Activated T-cell treated with anti-CD3 and anti-CD28 coated beads for 48 hours (primary cell): ENCODE measurements around the gene ABCC4.

Experiments used
- DNase-seq: peaks from one replicate; pipeline ENCODE4 v3.0.0-alpha.2; 2020; ENCODE audit warnings: low read depth

Gene ABCC4, protein sequence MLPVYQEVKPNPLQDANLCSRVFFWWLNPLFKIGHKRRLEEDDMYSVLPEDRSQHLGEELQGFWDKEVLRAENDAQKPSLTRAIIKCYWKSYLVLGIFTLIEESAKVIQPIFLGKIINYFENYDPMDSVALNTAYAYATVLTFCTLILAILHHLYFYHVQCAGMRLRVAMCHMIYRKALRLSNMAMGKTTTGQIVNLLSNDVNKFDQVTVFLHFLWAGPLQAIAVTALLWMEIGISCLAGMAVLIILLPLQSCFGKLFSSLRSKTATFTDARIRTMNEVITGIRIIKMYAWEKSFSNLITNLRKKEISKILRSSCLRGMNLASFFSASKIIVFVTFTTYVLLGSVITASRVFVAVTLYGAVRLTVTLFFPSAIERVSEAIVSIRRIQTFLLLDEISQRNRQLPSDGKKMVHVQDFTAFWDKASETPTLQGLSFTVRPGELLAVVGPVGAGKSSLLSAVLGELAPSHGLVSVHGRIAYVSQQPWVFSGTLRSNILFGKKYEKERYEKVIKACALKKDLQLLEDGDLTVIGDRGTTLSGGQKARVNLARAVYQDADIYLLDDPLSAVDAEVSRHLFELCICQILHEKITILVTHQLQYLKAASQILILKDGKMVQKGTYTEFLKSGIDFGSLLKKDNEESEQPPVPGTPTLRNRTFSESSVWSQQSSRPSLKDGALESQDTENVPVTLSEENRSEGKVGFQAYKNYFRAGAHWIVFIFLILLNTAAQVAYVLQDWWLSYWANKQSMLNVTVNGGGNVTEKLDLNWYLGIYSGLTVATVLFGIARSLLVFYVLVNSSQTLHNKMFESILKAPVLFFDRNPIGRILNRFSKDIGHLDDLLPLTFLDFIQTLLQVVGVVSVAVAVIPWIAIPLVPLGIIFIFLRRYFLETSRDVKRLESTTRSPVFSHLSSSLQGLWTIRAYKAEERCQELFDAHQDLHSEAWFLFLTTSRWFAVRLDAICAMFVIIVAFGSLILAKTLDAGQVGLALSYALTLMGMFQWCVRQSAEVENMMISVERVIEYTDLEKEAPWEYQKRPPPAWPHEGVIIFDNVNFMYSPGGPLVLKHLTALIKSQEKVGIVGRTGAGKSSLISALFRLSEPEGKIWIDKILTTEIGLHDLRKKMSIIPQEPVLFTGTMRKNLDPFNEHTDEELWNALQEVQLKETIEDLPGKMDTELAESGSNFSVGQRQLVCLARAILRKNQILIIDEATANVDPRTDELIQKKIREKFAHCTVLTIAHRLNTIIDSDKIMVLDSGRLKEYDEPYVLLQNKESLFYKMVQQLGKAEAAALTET (N-terminal part only)

DNA sequence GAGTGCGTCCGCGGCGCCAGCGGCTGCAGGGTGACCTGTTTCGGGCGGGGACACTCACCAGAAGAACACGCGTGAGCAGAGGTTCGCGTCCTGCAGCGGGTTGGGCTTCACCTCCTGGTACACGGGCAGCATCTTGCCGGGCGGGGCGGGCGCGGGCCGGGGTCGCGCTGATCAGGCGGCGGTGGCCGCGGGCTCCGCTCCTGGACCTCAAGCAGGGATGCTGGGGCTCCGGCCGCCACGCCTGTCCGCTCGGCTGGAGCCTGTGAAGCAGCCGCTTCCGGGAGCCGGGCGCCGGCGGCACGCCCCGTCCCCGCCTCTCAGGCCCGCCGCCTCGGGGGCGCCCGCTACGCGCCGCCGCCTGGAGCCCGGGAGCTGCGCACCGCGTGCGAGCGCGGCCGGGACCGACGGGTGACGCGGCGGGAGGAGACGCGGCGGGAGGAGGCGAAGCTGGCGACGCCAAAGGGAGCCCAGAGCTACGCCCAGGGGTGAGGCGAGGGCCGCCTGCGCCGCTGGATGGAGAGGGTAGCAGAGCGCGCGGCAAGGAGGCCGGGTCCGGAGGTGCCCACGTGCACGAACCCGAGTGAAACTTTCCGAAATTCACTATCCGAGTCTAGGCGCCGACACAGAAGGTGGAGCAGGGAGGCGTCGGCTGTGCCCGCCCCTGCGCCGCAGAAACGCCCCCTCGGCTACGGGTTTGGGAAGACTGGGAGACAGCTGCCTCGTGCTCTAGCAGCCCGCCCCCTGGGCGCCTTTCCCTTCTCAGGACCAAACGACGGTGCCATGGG, at the start of gene ABCC4:
TSS of gene ABCC4 (minus strand) at position 269 of the 785 bp plus-strand sequence. CDS start at position 132, 137 bp downstream.
- peak; percentile 69 for DNase-seq

DNA sequence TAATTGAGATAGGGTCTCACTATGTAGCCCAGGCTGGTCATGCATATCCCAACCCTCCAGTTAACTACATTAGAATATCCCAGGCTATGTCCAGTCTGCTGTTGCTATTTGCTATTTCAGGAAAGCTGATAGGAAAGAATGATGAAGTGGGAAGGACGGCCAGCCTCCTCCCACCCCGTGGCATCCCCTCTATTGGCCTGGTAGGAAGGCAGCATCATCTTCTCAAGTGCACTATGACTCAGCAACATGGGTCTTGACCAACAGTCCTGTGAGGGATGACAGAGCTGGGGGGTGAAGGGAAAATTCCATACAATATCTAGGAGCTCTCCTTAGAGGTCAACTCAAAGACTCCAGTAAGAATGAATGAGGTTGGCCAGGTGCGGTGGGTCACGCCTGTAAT, 48.0 kb upstream of the ABCC4 start:
- DNase-seq = no peak

DNA sequence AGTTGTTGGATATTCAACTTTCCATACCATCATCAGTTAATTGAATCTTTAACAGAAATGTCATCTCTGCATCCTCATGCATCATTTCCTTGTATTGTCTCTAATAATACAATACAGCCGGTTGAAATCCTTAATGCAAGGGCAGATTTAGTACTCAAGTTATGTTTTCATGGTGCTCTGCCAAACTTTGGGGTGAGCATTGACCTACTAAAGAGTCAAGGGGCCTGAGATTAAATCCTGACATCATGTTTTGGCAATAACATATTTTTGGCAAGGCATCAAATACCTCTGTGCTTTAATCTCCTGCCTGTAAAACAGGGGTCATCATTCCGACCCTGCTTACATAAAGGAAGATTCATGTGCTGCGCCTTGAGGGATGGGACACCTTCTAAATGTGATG, 42.7 kb upstream of the ABCC4 start:
- DNase-seq = no peak

DNA sequence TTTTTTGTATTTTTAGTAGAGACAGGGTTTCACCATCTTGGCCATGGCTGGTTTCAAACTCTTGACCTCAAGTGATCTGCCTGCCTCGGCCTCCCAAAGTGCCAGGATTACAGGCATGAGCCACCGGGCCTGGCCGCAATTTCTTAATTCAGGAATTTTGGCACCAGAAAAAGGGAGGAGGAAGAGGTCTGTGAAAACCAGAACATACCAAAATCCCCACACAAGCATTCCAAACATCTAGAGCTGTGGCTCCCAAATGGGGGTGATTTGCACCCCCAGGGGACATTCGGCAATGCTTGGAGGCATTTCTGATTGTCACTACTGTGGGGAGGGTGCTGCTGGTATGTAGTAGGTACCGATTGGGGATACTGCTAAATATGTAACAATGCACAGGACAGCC, 40.2 kb upstream of the ABCC4 start:
- DNase-seq = no peak

DNA sequence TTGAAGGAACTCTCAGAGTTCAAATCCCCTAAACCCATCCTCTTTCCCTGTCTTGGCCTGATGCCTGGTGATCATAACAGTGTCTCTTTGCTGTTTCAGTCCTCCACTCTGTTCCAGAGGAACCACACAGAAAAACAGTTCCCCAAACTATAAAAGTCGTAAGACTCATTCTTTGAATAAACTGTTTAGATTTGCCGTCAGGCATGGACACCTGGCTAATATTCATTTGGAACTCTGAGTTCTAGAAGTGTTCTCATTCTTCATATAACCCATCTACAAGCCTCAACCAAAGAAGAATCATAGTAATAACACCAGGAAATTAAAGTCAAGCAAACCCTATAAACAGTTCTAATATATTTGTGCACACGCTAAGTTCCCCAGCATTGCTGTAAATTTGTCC, 37.7 kb upstream of the ABCC4 start:
- DNase-seq = no peak

DNA sequence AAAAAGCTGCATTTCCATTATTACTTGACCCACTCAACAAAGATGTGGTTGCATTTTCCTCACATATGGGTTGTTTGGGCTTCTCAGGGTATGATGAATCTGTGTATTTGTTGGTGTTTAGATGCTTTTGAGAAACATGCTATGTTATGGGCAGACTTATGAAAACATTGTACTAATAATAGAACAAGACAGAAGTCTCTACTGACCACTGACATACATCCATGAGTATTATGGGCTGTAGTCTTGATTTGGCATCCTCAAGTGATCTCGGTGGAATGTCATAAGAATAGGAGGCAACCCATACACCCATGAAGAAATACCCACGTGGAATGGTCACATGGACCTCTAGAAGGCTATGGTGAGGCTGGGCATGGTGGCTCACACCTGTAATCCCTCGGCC, 36.3 kb upstream of the ABCC4 start:
- DNase-seq = no peak

DNA sequence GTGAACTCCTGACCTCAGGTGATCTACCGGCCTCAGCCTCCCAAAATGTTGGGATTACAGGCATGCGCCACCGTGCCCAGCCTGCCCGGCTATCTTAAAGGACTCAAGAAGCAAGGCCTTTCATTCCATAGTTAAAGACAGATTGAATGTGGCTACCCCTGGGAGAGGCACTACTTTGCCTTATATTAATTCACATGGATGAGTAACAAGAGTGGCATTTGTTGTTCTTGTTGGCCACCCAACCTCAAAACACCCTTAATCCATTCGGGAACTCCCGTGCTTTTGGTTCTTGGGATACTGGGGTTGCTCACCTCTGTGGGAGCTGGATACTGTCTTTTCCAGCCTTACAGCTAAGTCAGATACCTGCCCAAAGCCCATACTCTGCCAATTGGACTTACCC, 34.4 kb upstream of the ABCC4 start:
- DNase-seq = no peak

DNA sequence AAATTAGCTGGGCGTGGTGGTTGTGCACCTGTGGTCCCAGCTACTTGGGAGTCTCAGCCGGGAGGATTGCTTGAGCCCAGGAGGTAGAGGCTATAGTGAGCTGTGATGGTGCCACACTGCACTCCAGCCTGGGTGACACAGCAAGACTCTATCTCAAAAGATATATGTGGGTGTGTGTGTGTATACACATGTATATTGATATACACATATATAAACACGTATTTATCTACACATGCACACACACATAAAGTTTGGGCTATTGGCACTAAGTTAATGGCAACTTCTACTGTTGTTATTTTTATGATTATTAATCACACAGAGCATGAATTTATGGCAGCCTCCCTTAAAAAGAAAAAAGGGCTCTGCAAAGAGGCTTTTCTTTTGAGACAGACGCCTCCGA, 27.1 kb upstream of the ABCC4 start:
- DNase-seq = no peak

DNA sequence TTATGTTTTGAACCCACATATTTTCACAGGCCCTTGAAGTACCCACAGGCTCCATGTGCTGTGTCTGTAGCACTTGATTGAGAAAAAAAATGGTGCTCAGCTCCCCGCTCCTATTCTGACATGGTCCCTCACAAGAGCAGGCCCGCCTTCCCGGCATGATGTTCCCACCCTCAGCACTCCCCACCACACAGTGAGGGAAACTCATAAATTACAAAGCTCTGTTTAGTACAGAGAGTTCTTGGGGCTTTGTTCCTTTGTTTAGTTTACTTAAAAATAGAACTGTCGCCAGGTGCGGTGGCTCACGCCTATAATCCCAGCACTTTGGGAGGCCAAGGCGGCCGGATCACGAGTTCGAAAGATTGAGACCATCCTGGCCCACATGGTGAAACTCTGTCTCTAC, 25.9 kb upstream of the ABCC4 start:
- no peak for DNase-seq

DNA sequence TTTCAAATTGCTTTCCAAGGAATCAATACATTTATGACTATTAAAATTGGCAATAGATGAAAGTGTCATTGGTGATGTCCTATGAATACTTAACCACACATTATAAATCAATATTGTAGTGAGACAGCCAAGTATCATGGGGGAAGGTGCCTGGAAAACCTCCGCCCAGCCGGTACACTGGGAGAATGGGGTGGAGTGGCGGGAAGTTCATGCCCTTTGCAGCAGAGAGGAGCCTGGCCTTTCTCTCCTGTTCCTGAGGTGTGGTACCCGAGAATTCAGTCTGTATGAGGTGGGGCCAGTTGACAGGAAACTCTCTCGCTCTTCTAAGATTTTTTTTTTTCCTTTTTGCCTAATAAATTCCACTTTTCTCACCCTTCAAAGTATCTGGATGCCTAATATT, 25.4 kb upstream of the ABCC4 start:
- no peak for DNase-seq

DNA sequence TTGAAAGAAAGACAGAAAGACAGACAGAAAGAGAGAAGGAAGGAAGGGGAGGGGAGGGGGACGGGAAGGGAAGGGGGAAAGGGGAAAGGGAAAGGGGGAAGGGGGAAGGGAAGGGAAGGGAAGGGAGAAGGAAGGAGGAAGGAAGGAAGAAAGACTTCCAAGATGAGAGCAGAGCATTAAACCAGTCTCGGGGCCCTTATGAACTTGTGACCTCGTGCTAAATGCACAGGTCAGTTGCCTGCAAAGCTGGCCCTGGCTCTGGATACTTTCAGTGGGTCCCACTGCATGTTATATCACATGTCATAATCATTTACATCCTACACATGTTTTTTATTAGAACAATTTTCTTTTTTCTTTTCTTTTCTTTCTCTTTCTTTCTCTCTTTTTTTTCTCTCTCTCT, 24.2 kb upstream of the ABCC4 start:
- no peak for DNase-seq

DNA sequence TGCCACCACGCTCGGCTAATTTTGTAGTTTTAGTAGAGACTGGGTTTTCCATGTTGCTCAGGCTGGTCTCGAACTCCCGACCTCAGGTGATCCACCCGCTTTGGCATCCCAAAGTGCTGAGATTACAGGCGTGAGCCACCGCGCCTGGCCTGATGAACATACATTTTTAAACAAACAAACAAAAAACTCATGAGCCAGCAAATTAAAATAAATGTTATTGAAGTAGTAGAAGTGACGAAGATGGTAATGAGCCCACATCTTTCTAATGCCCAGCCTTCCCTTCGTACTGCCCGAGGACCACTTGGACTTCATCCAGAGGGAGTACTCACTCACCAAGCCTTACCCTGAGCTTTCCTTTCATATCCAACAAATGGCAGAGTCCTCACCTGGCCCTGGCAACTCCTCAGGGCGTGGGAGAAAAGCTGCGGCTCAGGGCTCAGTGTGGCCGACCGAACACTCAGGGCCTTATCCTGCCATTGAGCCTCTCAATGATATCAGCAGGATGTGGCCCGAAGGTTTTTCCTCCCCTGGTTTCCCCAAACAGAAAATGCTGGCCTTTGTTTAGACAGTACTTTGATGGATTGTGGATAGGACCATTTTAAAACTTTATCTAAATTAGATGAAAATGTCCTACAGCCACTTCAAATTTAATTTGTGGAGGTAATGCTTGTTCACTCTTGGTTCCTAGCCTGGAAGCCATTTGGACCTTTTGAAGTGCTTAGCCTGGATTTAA, 22.8 kb upstream of the ABCC4 start:
- no peak for DNase-seq

DNA sequence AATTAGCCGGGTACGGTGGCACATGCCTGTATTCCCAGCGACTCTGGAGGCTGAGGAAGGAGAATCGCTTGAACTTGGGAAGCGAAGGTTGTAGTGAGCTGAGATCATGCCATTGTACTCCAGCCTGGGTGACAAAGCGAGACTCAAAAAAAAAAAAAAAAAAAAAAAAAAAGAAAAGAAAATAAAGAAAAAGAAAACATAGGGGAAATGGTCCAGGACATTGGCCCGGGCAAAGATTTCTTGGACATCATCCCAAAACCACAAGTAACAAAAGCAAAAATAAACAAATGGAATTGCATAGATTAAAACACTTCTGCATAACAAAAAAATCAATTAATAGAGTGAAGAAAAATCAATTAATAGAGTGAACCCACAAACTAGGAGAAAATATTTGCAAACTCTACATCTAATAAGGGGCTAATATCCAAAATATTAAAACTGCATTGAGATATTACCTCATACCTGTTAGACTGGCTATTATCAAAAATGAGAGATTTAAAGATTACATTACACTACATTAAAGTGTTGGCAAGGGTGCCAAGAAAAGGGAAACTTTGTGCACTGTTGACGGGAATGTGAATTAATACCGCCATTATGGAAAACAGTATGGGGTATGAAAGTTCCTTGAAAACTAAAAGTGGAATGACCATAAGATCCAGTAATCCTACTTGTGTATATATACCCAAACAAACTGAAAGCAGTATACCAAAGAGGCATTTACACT, 18.5 kb upstream of the ABCC4 start:
- DNase-seq = no peak

DNA sequence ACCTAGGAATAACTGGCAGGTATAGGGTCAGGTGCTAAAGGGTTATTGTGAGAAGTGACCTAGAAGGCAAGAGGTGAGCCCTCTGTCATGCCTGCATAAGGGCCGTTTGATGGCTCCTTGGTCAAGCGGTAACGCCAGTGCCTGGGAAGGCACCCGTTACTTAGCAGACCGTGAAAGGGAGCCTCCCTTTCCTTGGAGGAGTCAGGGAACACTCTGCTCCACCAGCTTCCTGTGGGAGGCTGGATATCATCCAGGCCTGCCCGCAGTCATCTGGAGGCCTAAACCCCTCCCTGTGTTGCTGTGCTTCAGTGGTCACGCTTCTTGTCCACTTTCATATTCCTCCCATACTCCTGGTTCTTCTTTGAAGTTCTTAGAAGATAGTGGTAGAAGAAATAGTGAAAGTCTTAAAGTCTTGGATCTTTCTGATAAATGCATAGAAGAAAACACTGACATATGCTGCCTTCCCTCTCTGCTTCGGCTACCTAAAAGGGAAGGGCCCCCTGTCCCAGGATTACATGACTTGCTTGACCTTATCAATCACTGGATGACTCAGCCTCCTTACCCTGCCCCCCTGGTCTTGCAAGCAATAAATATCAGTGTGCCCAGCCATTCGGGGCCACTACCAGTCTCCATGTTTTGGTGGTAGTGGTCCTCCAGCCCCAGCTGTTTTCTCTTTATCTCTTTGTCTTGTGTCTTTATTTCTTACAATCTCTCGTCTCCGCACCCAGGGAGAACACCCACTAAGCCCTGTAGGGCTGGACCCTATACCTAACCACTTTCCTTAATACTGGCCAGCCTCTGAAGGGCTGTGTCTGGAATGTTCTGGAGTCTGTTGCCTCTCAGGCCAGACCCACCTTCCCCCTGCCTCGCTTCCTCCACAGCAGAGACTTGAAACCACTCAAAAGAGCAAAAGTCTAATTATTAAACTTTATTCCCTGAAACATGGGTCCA, 16.1 kb upstream of the ABCC4 start:
- DNase-seq = no peak

DNA sequence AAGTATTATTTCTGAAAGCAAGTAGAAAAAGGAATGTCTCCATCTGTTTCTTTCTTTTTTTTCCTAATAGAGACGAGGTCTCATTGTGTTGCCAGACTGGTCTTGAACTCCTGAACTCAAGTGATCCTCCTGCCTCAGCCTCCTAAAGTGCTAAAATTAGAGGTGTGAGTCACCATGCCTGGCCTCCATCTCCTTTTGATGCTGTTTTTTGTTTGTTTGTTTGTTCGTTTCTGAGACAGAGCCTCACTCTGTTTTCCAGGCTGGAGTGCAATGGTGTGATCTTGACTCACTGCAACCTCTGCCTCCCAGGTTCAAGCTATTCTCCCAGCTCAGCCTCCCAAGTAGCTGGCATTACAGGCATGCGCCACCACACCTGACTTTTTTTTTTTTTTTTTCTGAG, 14.5 kb upstream of the ABCC4 start:
- no peak for DNase-seq

DNA sequence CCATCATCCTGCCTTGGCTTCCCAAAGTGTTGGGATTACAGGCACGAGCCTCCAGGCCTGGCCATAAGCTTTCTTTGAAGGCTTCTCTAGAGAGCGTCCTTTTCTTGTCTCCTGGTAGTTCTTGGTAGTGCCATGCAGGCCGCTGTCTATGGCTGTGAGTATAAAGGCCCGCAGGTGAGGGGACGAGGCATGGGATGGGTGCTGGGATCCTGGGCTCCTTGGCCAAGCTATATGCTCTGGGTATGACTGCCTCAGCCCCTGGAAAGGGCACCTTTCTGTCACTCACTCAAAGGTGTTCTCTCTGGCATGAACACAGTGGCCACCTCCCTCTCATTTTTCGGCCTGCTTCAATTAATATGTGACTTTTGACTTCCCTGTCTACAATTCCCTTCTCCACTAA, 6.3 kb upstream of the ABCC4 start:
- no peak for DNase-seq

DNA sequence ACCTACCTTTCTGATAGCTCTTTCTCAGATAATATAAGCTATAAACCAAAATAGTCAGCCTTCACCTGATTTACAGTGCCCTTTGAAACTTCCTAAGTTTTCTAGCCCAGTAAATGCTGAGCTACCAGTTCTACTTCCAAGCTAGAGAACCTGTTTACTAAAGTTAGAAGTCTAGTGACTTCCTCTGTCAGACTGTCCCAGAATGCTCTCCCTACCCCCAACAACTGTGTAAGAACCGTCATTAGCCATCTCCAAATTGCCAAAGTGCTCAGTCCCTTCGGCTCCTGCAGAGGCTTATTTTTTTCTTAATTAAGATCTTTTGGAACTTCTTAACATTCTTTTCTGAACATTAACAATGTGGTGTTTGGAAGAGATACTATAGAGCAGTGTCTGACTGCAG, 3.2 kb upstream of the ABCC4 start:
- DNase-seq = no peak

DNA sequence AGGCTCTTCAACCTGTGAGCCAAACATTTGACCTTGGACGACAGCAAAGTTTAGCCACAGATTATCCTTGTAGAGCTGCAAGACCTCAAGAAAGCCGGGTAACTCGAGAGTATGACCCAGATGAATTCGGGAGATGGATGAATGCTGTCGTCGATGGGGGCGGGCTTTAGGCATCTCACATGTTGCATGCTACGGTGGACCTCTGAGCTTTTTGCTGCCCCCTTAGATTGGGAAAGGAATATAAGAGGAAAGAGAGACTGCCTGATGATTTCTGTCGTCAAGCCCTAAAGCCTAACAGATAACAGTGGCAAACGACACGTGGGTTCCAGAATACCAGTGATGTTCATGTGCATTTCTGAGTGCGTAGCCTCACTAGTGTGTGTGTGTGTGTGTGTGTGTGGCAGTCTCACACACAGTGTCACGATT, 730 bp upstream of the ABCC4 start:
- no peak for DNase-seq

DNA sequence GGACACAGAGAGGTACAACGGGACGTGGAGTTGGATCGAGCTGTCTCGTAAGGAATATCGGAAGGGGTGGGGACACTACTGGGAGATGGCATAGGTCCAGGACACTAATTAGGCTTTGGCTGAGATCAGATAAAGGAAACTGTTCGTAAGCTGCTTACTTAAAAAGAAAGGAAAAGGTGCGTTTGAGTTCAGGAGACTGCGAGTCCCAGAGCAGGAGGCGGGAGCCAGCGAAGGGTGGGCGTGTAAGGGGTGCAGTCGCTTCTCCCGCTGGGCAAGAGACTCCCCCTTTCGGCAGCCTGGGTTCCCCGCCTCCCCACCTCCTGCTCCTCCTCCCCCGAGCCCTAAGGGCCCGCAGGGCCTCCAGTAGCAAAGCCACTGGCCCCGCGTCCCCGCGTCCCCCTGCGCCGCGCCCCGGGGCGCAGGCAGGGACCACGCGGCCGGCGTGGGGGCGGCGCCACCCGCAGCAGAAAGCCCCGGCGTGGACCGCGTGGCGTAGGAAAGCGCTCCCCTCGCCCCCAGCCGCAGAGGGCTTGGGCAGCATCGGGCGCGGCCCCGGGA, 547 bp downstream of the ABCC4 start:
- DNase-seq = peak; percentile 42
